Measurements from ENCODE around the gene HOXA11.

DNA sequence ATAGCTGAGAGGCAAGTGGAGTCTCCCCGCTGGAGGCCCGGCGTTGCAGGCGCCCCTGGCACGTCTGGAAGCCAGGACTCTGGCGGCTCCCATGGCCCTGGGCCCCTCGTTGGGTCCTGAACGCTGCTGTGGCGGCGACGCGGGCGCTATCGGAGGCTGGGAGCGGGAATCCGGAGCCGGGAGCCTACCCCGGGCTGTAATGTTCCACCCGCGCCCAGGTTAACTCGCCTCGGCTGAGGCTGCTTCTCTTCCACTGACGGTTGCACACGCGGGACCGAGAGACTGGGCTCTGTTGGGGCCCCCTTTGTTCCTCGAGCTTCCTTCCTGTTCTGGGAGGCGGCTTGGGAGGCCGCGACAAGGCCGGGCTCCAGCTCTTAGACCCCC, 40.3 kb downstream of the HOXA11 start:
- TF ChIP-seq, protein P1, sequence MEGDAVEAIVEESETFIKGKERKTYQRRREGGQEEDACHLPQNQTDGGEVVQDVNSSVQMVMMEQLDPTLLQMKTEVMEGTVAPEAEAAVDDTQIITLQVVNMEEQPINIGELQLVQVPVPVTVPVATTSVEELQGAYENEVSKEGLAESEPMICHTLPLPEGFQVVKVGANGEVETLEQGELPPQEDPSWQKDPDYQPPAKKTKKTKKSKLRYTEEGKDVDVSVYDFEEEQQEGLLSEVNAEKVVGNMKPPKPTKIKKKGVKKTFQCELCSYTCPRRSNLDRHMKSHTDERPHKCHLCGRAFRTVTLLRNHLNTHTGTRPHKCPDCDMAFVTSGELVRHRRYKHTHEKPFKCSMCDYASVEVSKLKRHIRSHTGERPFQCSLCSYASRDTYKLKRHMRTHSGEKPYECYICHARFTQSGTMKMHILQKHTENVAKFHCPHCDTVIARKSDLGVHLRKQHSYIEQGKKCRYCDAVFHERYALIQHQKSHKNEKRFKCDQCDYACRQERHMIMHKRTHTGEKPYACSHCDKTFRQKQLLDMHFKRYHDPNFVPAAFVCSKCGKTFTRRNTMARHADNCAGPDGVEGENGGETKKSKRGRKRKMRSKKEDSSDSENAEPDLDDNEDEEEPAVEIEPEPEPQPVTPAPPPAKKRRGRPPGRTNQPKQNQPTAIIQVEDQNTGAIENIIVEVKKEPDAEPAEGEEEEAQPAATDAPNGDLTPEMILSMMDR (IDR thresholded peaks at IDR 0.05), result no peak
- TF ChIP-seq ZFX (IDR thresholded peaks at IDR 0.05; ENCODE audit: borderline replicate concordance), result no peak
